HG02571 (cell line): ENCODE results near the gene ANO4.
"Not testable (repeated sequence)": the region's sequence is repeated elsewhere in the genome, so short reads cannot be mapped to it uniquely, and the experiment has no call there.

Experiments used
- ATAC-seq: cut with Tn5 transposase; IDR thresholded peaks from one replicate; pipeline ENCODE4 v1.9.1; 2021; ENCODE audit warnings: mild to moderate bottlenecking, moderate library complexity; ENCODE audit not compliant: unreplicated experiment

The ANO4 gene

GRCh38 chr12:100868487-100868886 is 73.9 kb downstream of the ANO4 start:
- no peak for ATAC-seq

DNA sequence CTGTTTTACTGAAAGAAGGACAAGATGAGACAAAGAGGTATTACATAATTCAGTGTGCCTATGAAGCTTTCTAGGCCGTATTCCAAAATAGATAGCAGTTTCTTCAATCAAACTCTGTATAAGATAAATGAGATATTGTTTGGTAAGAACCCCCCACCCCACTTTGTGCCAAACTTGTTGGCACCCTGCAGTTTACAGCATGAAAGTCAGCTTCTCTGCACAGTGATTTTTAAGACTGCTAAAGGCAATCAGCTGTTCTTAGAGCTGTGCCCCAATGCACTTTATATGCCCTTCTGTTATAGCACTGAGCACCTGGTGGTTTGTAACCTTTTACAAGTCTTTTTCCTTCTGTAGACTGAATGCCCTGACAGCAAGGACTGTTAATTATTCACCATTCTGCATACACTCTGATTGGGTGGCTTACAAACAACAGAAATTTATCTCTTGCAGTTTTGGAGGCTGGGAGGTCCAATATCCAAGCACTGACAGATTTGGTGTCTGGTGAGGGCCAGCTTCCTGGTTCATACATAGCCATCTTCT is 76.7 kb downstream of the ANO4 start:
- ATAC-seq, result no peak

DNA sequence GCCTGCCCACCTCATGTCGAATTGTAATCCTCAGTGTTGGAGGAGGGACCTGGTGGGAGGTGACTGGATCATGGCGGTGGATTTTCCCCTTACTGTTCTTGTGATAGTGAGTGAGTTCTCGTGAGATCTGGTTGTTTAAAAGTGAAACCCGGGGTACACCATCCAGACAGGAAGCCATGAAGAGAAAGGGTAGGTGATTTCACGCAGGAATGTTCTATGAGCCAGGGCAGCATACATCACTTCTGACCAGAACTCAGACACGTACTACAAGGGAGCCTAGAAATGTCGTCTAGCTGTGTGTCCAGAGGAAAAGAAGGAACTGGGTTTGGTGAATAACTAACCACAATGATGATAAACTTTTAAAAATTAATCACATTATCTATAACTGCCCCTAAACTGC is 80.6 kb downstream of the ANO4 start:
- ATAC-seq, result no peak

- ATAC-seq, result no peak
These were observed 81.2 kb downstream of the ANO4 start for GRCh38 chr12:100875771-100876170.

GRCh38 chr12:100877776-100878175 is 83.2 kb downstream of the ANO4 start:
- no peak for ATAC-seq

DNA sequence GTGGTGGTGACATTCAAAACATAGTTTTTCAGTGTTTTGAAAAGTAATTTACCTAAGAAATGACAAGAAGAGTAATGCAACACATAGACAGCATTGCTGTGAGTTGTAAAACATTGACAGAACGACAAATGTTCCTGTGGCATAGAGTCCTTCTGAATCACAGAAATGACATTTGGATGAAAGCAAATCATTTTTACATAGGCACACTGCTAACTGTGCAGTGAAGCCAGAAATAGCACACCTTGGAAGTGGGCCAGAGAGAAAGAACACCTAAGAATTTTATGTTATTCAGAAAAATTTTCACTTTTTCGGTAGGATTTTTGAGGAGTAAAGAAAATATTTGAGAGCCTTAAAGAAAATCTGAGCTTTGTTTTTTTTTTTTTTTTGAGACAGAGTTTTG is 100.6 kb downstream of the ANO4 start:
- ATAC-seq, result no peak

DNA sequence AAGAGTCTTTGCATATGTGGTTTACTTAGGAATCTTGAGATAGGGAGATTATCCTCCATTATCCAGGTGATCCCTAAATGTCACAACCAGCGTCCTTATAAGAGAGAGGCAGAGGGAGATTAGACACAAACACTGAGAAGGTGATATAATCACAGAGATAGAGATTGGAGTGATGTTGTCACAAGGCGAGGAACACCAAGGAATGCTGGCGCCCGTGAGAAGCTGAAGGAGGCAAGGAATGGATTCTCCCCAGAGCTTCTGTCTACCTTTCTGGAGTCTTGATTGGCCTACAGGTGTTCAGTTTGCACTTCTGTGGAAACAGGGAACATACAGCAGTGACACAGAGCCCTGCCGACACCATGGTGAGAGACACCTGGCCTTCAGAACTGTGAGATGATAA is 101.6 kb downstream of the ANO4 start:
- no peak for ATAC-seq

DNA sequence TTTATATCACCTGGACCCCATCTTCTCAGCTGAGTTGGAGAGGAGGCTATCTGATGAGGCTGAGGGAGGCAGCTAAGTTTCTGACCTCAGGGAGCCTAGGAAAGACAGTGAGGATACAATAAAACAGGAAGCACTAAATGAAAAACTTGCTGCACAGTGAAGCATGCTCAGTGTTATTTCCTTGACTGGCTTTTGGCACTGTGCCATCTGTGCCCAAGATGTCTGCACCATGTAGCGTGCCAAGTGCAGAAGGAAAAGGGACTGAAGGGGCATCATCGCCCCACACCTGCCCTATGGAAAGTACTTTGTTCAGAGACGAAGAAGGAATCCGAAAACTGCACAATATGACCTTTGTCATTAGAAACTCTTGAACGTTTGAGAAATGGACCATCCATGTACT is 102.7 kb downstream of the ANO4 start:
- no peak for ATAC-seq

DNA sequence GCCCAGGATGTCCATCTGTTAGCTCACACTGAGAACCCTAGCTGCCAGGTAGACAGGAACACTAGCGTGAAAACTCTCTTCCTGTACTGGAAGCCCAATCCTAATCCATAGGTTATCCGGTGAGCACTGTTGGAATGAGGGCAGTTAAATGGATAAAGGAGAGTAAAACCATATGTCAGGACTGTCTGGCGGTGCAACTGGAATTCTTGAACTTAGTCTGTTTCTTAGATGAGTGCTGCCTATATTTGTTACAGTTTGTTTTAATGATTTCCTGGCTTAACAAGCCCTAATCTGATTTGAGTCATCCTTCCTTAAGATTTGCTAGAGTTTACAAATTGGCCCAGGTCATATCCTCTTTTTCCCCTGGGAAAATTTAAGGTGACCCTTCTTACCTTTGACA is 104.7 kb downstream of the ANO4 start:
- no peak for ATAC-seq

DNA sequence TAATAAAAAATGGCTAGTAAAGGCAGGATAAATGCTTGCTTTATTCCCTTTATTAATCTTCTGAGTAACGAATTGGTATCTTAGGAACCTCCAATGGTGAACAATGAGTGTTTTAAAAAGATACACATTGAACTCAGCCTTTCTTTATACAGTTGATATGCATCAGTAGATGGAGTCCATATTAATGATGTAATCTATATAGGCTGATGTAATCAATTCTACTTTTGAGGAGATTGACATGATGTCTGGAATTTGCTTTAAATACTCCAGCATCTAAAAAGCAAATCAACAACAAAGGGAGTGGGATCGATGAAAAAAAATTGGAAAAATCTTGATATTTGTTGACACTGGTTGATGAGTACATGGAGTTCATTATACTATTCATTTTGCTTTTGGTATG is 106.2 kb downstream of the ANO4 start:
- no peak for ATAC-seq

DNA sequence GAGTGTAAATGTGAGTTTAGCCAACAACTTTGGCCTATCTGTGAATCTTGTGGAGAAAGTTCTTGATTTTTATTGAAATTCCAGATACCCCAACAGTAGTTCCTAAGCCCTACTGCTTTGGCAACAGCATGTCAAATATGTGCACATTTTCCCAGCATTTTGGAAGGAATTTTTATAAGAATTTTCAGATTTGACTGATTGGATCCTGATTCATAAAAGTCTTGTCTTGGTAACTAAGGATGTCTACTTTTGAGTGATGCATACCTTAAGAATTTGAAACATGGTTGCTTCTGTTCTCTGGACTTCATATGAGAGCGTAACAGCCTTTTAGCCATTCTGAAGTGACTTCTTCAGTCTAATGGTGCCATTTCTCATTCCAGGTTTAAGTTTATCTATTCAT is 106.7 kb downstream of the ANO4 start:
- no peak for ATAC-seq

DNA sequence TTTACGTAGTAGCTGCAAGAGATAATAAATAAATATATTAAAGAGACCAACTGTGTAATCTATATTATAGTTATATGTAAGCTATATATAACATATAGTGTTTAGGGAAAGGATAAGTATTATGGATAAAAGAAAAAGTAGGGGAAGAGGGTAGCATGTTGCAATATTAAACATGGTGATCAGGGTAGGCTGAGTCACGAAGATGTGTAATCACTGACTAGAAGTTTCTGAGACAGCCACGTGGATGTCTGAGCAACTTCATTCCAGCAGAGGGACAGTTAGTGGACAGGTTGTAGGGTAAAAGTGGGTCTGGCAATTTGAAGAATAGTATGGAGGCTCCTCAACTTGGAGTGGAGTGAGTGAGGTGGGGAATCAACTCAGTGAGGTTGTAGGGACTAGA is 109.7 kb downstream of the ANO4 start:
- no peak for ATAC-seq

DNA sequence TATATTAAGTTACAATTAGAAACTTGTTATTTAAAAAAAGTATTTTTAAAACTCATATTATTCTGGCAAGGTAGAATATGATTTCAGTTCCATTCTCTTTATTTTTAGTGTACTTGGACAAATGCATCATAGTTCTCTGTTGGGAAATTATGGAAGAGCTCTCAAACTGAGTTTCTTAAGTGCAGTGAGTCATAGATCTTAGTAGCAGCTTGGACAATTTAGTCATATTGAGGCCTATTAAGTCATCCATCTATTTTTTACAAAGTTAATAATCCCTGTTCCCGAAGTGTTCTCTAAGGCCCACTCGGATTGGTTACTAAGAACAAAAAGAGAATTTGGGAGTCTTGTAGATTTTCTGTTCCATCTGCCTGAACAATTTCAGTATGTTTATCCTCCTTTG is 113.9 kb downstream of the ANO4 start:
- ATAC-seq, result no peak

GRCh38 chr12:100913872-100914592 is 119.5 kb downstream of the ANO4 start:
- no peak for ATAC-seq

GRCh38 chr12:100919116-100919515 is 124.5 kb downstream of the ANO4 start:
- no peak for ATAC-seq

GRCh38 chr12:100920493-100920892 is 125.9 kb downstream of the ANO4 start:
- no peak for ATAC-seq

DNA sequence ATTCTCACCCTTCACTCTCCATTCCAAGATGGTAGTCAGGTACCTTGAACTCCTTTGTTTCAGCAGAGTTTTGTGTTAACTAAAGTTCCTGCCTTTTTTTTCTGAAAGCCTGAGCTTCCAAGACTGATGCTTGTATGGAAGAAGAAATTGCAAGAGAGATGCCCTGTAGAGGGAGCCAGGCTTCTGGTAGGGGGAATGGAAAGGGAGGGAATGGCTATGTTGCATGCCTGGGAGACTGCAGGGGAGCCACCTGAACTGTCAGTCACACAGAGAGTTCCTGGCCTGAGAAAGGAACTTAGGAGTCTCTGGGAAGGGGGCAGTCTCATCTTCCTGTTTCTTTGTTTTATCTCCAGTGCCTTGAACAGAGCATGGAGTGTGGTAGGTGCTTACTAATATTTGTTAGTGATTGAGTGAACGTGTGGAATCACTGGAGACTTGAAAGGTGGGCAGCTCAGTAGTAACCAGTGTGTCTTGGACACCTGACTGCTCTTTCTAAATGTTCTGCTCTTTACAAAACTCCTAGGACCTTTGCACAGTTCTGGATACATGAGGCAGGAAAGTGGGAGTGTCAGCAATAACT is 132.2 kb downstream of the ANO4 start:
- no peak for ATAC-seq

DNA sequence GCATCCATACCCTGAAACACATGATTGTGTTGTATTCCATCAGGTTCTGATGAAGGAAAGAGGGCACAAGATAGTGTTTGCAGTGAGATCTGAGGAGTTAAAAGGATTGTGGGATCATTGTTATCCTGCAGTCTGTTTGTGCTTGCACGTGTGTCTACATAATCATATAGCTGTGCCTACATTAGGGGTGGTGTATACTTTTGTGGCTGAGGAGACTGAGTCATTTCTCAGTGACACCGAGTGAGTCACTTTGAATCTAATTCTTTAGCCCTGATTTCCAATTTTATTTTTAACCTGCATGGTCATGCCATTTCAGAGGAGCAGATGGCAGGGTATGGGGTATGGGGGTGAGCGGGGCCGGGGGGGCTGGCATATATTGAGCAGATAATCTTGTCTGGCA is 133.2 kb downstream of the ANO4 start:
- no peak for ATAC-seq

GRCh38 chr12:100932571-100932970 is 138.0 kb downstream of the ANO4 start:
- no peak for ATAC-seq

- not testable (repeated sequence) for ATAC-seq
These were observed 139.0 kb downstream of the ANO4 start for GRCh38 chr12:100933531-100933930.

GRCh38 chr12:100935929-100936328 is 141.4 kb downstream of the ANO4 start:
- ATAC-seq, result no peak

- ATAC-seq, result no peak
These were observed 142.1 kb downstream of the ANO4 start for GRCh38 chr12:100936661-100937060.

DNA sequence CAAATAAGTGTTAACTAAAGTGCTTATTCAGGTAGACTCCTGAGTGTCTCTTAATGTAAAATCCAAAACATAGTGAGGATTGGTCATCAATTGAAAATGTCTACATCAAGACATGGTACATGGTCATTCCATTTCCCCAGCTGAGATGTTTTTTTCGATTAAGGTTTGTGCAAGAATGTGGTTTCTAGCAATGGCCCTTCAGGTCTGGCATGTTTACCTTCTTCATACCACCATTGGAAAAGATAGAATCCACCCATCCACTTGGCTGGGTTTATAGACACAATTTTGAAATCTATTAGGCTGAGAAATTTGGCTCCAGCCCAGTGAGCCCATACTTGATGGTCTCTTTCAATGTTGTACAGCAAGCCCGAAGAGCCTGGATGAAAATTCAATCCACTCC is 145.9 kb downstream of the ANO4 start:
- ATAC-seq, result no peak
